Stimulated activated CD8-positive, alpha-beta memory T cell treated with anti-CD3 and anti-CD28 coated beads, Interleukin-15, amount 100 ng/mL, for 4 hours (primary cell): ENCODE results near the gene LIM2.
A peak's percentile ranks its signal among the peaks of the same experiment; 100 is the strongest.
"Not testable (repeated sequence)": the region's sequence is repeated elsewhere in the genome, so short reads cannot be mapped to it uniquely, and the experiment has no call there.

ENCODE experiments used
- DNase-seq, 2 donors: peaks; one replicate each; pipeline ENCODE4 v3.0.0-alpha.2; 2020; ENCODE audit warnings: low read depth in 2 of 2

The LIM2 gene, protein sequence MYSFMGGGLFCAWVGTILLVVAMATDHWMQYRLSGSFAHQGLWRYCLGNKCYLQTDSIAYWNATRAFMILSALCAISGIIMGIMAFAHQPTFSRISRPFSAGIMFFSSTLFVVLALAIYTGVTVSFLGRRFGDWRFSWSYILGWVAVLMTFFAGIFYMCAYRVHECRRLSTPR

DNA sequence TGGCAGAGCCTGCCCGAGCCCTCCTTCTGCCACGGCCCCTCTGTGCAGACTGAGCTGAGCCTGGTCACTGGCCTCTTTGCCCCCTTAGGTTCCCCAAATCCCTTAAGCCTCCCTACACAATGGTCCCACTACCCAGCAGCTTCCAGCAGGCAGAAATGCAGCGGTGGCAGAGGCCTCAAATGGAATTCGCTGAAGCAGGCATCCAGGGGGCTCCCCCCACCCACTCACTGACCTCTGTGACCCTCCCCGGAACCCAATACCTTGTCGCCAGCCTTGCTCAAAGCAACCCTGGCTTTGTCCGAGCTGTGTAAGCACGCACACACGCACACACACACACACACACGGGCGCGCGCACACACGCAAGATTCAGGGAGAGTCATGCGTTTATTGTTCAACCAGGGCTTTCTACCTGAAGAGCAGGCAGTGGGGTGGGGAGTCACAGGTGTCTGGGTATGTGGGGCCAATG, at the start of gene LIM2:
TSS of gene LIM2 (minus strand) at position 51 of the 466 bp plus-strand sequence. CDS start 531 bp downstream, outside the sequence.
- DNase-seq: no peak

DNA sequence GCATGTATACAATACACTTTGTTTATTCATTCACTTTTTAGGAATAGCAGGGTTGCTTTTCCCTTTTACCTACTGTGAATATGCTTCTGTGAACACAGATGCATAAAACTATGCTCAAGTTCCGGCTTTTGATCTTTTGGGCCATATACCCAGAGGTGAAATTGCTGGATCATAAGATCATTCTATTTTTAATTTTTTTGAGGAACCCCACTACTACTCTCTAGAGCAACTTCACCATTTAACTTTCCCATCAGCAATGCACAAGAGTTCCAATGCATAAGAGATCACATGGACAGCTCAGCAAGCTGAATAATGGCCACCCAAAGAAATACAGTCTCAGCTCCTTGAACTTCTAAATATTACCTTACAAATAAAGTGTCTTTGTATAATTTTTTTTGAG, 46.7 kb upstream of the LIM2 start:
- DNase-seq: no peak

DNA sequence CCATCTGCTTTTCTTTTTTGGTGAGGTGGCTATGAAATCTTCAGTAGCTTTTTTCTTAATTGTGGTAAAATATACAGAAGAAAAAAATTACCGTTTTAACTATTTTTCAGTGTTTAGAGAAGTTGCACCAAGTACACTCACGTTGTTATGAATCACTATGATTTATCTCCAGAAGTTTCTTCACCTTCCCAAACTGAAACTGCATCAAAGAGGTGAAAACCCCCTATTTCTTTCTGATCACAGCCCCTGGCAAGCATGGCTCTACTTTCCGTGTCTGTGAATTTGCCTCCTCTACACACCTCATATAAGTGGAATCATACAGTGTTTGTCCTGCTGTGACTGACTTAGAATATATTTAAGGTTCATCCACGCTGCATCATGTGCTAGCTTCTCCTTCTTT, 45.3 kb upstream of the LIM2 start:
- no peak for DNase-seq

DNA sequence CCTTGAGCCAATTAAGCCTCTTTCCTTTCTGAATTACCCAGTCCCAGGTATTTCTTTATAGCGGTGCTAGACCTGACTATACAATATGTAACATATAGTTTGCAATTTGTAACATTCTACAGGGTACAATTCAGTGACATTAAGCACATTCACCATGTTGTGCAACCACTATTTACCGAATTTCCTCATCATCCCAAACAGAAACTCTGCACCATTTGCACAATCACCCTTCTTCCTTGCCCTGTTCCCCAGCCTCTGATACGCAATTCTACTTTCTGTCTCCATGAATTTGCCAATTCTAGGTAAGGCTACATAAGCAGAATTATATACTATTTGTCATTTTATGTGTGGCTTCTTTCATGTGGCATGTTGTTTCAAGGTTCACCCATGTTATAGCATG, 43.4 kb upstream of the LIM2 start:
- no peak for DNase-seq

DNA sequence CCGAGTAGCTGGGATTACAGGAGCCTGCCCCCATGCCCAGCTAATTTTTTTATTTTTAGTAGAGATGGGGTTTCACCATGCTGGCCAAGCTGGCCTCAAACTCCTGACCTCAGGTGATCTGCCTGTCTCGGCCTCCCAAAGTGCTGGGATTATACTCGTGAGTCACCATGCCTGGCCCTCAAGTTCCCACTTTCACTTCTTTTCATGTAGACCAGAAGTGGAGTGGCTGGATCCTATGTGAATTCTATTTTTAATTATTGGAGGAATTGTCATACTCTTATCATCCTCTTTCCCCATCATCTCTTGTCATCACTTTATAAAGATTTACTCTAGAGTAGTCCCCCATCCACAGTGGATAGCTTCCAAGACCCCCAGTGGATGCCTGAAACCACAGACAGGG, 42.4 kb upstream of the LIM2 start:
- DNase-seq: no peak

DNA sequence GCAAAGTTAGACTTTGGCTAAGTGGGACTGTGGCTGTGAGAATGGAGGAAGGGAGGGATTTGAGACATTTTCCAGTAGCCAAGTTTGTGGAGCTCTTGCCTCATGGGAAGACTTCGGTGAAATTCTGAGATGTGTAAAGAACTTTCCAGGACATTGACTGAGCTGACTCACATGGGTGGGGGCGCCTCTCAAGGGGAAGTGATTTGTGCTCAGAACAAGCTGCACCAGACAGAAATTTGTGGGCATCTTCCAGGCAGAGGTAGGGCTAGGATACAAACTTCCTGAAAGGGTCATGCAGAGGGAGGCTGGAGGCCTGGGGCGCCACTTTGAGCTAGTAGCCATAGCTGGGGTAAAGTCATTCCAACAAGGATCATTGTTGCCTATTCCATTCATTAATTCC, 39.4 kb upstream of the LIM2 start:
- no peak for DNase-seq

DNA sequence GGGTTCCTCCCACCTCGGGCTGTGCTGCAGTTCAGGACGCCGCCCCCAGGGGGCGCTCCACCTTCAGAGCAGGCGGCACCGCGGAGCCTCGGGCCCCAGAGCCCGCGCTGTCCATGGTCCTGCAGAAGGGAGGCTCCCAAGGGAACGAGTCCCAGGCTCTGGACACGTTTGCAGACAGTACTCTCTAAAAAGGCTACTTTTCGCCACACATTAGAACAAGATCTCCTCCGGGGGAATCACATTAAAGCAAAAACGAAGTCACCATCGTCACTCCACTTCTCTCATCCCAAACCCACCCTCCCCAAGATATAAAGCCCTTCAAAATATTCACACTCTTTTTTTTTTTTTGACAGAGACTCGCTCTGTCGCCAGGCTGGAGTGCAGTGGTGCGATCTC, 34.3 kb upstream of the LIM2 start:
- DNase-seq: peak; percentile 60

DNA sequence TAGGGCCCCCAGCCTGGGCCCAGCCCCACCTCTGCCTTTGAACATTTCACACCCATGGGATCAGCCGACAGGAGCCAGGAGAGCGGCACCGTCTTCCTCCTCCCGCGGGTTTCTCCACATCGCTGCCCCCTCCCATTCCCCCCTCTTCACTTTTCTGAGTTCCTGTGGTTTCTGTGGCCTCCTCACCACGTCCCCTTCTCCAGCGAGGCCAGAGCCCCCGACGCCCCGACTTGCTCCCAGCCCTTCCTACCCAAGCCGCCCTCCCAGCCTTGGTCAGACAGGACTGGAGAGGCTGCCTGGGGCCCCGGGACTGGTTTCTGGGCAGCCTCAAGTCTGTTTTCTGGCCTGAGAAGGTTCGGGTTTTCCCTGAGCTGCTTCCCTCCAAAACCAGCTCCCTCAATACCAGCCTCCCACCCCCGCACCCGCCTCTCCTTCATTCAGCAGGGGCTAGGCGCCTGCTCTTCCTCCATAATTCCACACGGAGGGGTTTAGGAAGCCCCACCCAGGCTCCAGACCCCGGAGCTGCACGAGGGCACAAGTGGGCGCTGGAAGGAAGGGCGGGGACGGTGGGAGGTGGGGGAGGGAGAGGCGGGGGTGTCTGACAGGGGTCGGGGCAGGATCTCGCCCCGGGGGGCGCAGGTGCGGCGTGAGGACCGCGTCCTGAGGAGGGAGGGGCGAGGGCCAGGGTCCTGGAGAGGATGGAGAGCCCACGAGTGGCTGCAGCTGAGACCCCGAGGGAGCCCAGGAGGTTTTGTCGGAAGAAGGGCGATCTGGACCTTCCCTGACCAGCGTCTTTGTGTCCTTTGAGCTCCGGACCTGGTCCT, 33.7 kb upstream of the LIM2 start:
- no peak for DNase-seq

DNA sequence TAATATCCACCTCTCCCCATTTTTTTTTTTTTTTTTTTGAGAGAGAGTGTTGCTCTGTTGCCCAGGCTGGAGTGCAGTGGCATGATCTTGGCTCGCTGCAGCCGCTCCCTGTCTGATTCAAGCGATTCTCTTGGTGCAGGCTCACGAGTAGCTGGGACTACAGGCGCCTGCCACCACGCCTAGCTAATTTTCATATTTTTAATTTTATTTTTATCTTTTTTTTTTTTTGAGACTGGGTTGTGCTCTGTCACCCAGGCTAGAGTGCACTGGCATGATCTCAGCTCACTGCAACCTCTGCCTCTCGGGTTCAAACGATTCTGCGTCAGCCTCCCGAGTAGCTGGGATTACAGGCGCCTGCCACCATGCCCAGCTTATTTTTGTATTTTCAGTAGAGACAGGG, 32.7 kb upstream of the LIM2 start:
- not testable (repeated sequence) for DNase-seq

DNA sequence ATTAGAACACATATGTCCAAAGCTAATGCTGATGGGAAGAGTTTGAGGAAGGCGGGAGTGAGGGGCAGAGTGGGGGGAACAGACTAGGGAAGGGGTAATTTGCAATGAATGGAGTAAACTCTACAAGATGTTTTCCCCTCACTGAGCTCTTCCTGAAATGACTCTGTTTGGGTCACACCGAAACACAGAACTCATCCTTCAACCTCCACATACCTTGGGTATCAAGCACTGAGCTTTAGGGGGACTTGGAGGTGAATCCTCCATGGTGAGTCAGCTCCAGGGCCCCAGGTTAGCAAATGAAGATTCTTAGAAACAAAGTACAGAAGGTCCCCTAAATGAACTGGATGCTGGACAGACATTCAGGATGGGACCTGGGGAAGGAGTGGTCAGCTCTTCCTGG, 30.9 kb upstream of the LIM2 start:
- DNase-seq: no peak

DNA sequence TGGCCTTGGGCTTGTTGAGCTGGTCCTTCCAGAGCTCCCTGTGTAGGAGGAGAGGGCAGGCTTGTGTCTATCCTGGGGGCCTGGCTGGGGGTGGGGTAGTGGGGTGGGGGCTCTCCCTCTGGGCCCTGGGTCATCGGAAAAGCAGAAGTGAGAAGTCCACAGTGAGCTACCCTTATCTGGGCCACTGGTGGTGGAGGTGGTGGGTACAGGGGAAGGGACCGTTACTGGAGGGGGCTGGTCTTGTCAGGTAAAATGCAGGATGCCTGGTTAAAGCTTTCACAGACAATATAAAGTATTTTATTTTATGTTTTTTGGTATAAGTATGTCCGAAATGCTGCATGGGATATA, 30.0 kb upstream of the LIM2 start:
- DNase-seq: no peak

DNA sequence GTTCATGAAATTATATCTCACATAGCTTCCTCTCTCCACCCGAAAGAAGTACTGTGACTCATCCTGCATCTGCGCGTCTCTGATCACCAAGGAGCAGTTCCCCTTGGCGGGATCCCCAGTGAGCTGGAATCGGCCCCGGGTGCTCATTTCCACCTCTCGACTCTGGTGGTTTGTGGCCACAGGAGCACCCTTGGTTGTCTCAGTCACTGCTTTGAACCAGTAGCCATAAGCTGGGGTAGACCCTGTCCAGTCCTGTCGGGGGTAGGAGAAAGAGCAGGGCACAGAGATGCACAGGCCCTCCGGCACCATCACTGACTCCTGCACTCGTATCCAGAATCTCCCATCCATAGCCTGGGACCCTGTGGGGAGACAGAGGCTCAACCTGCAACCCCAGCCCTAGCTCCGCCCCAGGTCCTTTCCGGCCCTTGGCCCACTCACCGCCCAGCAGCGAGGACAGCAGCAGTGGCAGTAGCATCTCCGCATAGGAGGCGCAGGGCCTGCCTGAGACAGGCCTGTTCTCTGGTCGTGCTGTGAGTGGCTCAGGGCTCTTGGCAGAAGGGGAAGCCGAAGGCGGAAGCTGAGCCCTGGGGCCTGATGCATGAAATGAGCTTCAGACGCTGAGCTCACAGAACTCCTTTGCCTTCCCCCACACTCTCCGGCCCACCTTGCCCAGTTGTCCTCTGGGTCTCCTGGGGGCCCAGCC, 29.5 kb upstream of the LIM2 start, which contains the start of gene SIGLEC10:
TSS of gene SIGLEC10 (minus strand) at position 536 of the 703 bp plus-strand sequence. CDS start at position 475, 61 bp downstream.
- DNase-seq: no peak

DNA sequence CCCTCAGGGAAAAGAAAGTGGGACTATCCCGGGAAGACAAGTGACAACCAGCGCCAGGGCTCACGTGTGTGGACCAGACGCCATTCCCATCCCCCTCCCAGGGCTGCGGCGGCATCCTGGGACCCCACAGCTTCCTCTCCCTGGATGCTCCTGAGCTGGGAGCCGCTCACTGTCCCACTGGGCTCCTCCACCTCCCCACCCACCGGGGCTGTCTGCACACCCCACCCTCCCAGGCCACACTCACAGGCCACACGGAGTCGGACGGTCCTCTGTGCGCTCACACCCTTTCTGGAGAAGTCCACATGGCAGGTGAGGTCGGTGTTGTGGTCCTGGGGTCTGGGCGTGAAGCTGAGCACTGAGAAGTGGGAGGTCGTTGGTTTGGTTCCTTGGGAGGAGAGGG, 28.6 kb upstream of the LIM2 start:
- DNase-seq: not testable (repeated sequence)

DNA sequence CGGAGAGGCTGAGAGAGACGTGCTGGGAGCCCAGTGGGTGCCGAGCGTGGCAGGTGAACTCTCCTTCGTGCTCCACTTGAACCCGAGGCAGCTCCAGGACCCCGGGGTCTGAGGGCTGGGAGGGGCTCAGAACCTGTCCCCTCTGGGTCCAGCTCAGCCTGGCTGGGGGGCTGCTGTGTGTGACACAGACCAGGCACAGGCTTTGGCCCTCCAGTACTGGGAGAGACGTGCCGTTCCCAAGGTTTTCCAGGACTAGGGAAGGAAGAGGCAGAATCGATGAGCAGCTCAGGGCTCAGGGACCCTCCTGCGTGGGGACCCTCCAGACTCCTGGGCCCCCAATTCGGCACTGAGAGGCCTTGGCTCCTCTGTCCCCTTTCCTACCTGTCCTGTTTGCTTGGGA, 27.4 kb upstream of the LIM2 start:
- no peak for DNase-seq

DNA sequence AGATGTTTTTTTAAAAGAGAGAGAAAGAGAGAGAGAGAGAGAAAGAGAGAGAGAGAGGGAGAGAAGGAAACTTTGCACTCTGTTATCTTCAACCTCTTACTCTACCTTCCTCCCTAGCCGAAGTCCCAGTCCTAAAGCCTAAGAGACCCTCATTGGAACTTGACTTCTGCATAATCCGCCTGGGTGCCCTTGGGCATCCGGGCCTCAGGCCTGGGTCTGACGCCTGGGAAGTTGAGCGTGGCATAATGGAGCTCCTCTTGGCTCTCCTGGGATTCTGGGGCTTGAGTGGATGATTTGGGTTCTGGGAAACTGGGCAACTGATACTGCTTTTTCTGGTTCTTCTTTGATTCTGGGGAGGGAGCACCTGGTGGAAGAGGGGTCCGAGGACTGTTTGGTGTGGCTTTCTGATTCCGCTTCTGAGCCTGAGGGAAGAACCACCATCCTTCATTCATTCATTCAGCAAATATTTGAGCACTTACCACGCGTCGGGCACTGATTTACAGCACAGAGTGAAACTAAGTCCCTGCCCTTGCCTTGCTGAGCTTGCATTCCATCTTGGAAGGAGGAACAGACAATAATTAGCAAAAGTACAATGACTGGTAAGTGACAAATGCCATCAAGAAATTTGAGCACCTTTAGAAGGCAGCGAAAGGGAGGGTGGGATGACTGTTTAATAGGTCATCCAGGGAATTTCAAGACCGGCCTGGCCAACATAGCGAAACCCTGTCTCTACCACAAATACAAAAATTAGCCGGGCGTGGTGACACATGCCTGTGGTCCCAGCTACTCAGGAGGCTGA, 23.4 kb upstream of the LIM2 start:
- DNase-seq: no peak

DNA sequence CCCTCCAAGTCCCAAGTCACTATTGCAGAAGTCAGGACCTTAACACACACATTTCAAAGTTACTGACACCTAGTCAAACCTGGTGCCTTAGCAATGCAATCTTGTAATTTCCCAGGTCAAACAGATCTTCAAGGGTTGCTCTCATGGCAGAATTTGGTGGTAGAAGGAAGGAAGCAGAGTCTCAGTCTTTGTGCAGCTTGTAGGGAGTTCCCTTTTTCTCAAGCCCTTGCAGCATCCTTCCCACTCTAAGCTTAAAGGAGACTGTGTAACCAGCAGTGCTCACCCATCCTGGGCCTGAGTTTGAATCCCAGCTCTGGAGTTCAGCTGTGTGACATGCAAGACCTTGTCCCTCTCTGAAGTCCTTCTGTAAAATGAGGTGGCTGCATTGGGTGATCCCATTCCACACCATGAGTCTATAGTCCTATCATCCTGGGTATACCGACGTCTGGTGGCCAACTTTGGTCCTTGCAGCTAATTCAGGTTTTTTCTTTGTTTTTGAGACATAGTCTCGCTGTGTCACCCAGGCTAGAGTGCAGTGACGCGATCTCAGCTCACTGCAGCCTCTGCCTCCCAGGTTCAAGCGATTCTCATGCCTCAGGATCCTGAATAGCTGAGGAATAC, 19.8 kb upstream of the LIM2 start:
- DNase-seq: no peak

DNA sequence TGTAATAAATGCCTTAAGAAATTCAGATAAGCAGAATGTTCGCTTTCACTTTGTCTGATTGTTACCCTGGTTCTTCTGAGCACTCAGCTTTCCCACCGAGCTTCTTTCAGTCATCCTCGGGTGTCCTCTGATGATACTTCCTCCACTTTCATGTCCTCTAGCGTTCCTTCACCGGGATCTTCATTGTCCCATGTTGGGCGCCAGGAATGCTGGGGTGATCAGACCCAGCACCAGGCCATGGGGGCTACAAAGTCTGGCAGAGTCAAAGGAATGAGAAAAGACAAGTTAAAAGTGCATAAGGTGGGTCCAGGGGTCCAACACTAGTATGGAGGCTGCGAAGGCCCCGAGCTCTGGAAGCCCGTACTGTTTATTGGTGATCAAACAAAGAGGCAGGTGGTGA, 14.3 kb upstream of the LIM2 start:
- no peak for DNase-seq

DNA sequence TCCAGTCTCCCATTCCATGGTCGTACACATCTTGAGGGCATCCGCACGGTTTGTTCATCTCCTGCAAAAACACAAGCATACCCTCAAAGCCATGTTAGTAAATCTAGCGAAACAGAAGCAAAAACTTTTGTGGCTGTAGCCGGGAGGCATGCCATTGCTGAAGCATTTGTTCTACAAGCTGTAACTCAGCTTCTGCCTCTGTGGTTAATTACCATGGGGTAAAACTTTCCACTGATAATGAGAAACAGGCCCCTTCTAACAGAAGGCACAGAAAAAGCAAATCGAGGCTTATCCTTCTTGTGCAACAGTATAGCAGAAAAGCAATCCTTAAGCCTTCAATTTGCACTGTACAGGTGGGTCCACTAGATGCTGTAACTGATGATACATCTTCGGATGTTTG, 12.2 kb upstream of the LIM2 start:
- not testable (repeated sequence) for DNase-seq

DNA sequence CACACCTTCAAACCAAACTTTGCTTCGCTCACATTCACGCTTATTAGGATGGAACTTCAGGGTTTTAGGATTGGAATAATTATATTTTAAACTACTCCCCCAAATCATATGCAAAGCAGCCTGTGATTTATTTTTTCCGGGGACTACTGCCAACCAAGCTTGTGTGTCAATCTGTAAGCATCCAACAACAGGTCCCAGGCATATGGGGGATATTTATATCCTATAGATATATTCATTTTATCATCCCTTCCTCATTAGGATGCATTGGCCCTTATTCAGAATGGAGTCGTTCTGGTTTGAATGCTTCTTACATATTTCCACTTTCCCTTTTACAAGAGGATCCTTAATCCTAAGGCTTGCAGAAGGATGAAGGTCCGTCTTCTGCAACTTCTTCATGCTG, 11.5 kb upstream of the LIM2 start:
- DNase-seq: no peak

DNA sequence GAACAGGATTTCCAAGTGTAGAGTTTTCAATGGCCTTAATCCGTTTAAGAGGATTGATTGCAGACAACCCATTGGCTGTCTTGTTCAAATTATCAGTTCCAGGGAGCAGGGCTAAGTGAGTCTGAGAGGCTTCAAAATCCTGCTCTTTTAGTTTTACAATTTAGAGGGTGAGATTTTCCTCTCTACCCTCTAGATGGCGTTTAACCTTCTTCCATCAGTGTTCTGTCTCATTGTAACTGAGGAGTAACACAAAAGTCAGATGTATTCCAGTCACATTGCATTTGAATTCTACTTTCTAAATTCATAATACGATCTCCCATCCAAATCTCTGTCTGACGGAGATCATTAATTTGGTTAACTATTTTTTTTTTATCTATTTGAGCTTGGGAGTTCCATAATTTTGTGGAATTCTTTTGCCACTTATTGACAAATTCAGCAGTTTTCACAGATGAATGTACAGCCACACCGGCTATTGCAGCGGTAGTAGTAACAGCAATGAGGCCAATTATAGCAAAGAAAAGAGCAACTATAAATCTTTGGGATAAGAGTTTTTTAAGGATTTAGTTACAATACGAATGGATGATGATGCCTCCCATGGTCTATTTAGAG, 10.4 kb upstream of the LIM2 start:
- DNase-seq: no peak

DNA sequence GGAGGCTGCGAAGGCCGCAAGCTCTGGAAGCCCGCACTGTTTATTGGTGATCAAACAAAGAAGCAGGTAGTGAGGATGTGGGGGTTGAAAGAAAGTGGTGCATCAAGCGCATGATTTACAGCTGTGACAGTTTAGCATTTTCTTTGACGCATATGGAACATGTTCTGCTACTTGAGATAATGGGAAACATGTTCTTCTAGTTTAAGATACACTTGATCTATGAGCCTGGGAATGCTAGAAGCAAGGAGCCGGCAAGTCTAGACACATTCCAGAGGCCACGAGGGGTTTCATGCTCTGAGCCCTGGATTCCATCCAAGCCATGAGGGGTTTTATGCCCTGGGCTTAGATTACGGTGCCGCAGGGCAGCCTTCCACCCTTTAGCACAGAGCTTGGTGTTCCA, 9.7 kb upstream of the LIM2 start:
- DNase-seq: not testable (repeated sequence)
